H9 (cell line): Measurements from ENCODE around the gene TCF7L1. TPM values are rescaled to one million over a fixed set of nuclear protein-coding genes. Genes with fewer than 3 reads are reported as not detected.

ENCODE experiments used
- DNase-seq: peaks from one replicate; pipeline ENCODE4 v3.0.0-alpha.2; 2017
- H2AFZ ChIP-seq: one replicate; pipeline ENCODE4 v1.6.1; 2013; ENCODE audit warnings: mild to moderate bottlenecking, low read length, control low read depth, moderate library complexity
- H2AK5ac ChIP-seq: 2 replicates; pipeline ENCODE4 v1.6.1; 2013; ENCODE audit warnings: low read length, control low read depth, mixed read lengths; ENCODE audit not compliant: insufficient read length
- H2BK120ac ChIP-seq: one replicate; pipeline ENCODE4 v1.6.1; 2013; ENCODE audit warnings: low read depth, mild to moderate bottlenecking, low read length, control low read depth, inconsistent platforms; ENCODE audit not compliant: poor library complexity, severe bottlenecking
- H2BK12ac ChIP-seq: 2 replicates; pipeline ENCODE4 v1.6.1; 2013; ENCODE audit warnings: low read length, control low read depth, mixed read lengths, low read depth; ENCODE audit not compliant: insufficient read length
- H2BK15ac ChIP-seq: 2 replicates; pipeline ENCODE4 v1.6.1; 2013; ENCODE audit warnings: low read depth, low read length, control low read depth
- H2BK20ac ChIP-seq: one replicate; pipeline ENCODE4 v1.6.1; 2013; ENCODE audit warnings: low read depth, mild to moderate bottlenecking, low read length, control low read depth, inconsistent platforms; ENCODE audit not compliant: poor library complexity, severe bottlenecking
- H2BK5ac ChIP-seq: 2 replicates; pipeline ENCODE4 v1.6.1; 2013; ENCODE audit warnings: low read length, control low read depth, mixed read lengths; ENCODE audit not compliant: insufficient read length
- H3K14ac ChIP-seq: 2 replicates; pipeline ENCODE4 v1.6.1; 2013; ENCODE audit warnings: low read length, control low read depth; ENCODE audit not compliant: insufficient read depth
- H3K18ac ChIP-seq: 2 replicates; pipeline ENCODE4 v1.6.1; 2013; ENCODE audit warnings: low read depth, mild to moderate bottlenecking, mixed read lengths, low read length, control low read depth; ENCODE audit not compliant: insufficient read length
- H3K23ac ChIP-seq: 2 replicates; pipeline ENCODE4 v1.6.1; 2013; ENCODE audit warnings: low read length, control low read depth, mixed read lengths, low read depth; ENCODE audit not compliant: insufficient read length
- H3K23me2 ChIP-seq: 2 replicates; pipeline ENCODE4 v1.6.1; 2013; ENCODE audit warnings: low read depth, mild to moderate bottlenecking, mixed read lengths, low read length, control low read depth; ENCODE audit not compliant: insufficient read length, poor library complexity, severe bottlenecking
- H3K27ac ChIP-seq: 2 replicates; pipeline ENCODE4 v1.5.1; 2013; ENCODE audit warnings: low read length, control low read depth, mixed read lengths, low read depth; ENCODE audit not compliant: insufficient read length
- H3K27me3 ChIP-seq: 2 replicates; pipeline ENCODE4 v1.6.1; 2013; ENCODE audit warnings: low read length, control low read depth, inconsistent platforms; ENCODE audit not compliant: insufficient read depth
- H3K4ac ChIP-seq: 2 replicates; pipeline ENCODE4 v1.6.1; 2013; ENCODE audit warnings: low read depth, mild to moderate bottlenecking, control low read depth, inconsistent platforms, low read length, moderate library complexity
- H3K4me1 ChIP-seq: 2 replicates; pipeline ENCODE4 v1.6.1; 2013; ENCODE audit warnings: low read length, control low read depth, inconsistent platforms; ENCODE audit not compliant: insufficient read depth
- H3K4me2 ChIP-seq: 2 replicates; pipeline ENCODE4 v1.6.1; 2013; ENCODE audit warnings: low read length, control low read depth, mixed read lengths; ENCODE audit not compliant: insufficient read length, insufficient read depth
- H3K56ac ChIP-seq: 2 replicates; pipeline ENCODE4 v1.6.1; 2013; ENCODE audit warnings: low read depth, mild to moderate bottlenecking, mixed read lengths, low read length, control low read depth; ENCODE audit not compliant: insufficient read length
- H3K79me1 ChIP-seq: 2 replicates; pipeline ENCODE4 v1.6.1; 2013; ENCODE audit warnings: low read depth, mild to moderate bottlenecking, moderate library complexity, low read length, control low read depth, inconsistent platforms; ENCODE audit not compliant: insufficient read depth, poor library complexity, severe bottlenecking
- H3K79me2 ChIP-seq: 2 replicates; pipeline ENCODE4 v1.6.1; 2013; ENCODE audit warnings: low read length, control low read depth, inconsistent platforms; ENCODE audit not compliant: insufficient read depth
- H3K9ac ChIP-seq: 2 replicates; pipeline ENCODE4 v1.6.1; 2013; ENCODE audit warnings: low read length, control low read depth, mixed read lengths; ENCODE audit not compliant: insufficient read length; ENCODE audit errors: extremely low read depth
- H3K9me3 ChIP-seq: one replicate; pipeline ENCODE4 v1.6.1; 2013; ENCODE audit warnings: low read depth, low read length, inconsistent platforms; ENCODE audit not compliant: control insufficient read depth
- H3T11ph ChIP-seq: one replicate; pipeline ENCODE4 v1.6.1; 2013; ENCODE audit warnings: mild to moderate bottlenecking, low read length, control low read depth, inconsistent platforms
- H4K20me1 ChIP-seq: one replicate; pipeline ENCODE4 v1.6.1; 2013; ENCODE audit not compliant: control insufficient read depth, insufficient read length, insufficient read depth
- H4K5ac ChIP-seq: 2 replicates; pipeline ENCODE4 v1.6.1; 2013; ENCODE audit warnings: low read depth, mild to moderate bottlenecking, mixed read lengths, low read length, control low read depth; ENCODE audit not compliant: insufficient read length
- H4K8ac ChIP-seq: replicated peaks from 2 replicates; pipeline ENCODE4 v1.6.1; 2013; ENCODE audit warnings: low read length, control low read depth, mixed read lengths, low read depth; ENCODE audit not compliant: insufficient read length
- H4K91ac ChIP-seq: 2 replicates; pipeline ENCODE4 v1.6.1; 2013; ENCODE audit warnings: low read depth, mild to moderate bottlenecking, moderate library complexity, mixed read lengths, low read length, control low read depth; ENCODE audit not compliant: insufficient read length
- H3K27ac Mint-ChIP-seq, 3 experiments: 2 replicates in 2 of 3; 3 replicates in 1 of 3; pipeline ENCODE4 v1.8.0; 2020 to 2021; ENCODE audit warnings: mixed read lengths in 3 of 3, mild to moderate bottlenecking in 1 of 3, moderate library complexity in 1 of 3
- H3K27me3 Mint-ChIP-seq: 2 replicates; pipeline ENCODE4 v1.8.0; 2021; ENCODE audit warnings: low read depth, mild to moderate bottlenecking, moderate library complexity, mixed read lengths
- H3K36me3 Mint-ChIP-seq, 3 experiments: 2 replicates in 2 of 3; 3 replicates in 1 of 3; pipeline ENCODE4 v1.8.0; 2020 to 2021; ENCODE audit warnings: low read depth in 3 of 3, mixed read lengths in 3 of 3; ENCODE audit not compliant: insufficient read depth in 1 of 3
- H3K4me1 Mint-ChIP-seq, 2 experiments: 2 replicates each; pipeline ENCODE4 v1.8.0; 2020; ENCODE audit warnings: mixed read lengths in 2 of 2
- H3K4me3 Mint-ChIP-seq, 2 experiments: 2 replicates in 1 of 2; 3 replicates in 1 of 2; pipeline ENCODE4 v1.8.0; 2020 to 2021; ENCODE audit warnings: mild to moderate bottlenecking in 2 of 2, mixed read lengths in 2 of 2, moderate library complexity in 1 of 2
- H3K9me3 Mint-ChIP-seq, 2 experiments: 2 replicates in 1 of 2; 3 replicates in 1 of 2; pipeline ENCODE4 v1.8.0; 2020; ENCODE audit warnings: mild to moderate bottlenecking in 2 of 2, mixed read lengths in 2 of 2, moderate library complexity in 1 of 2
- WGBS: extraction: QIAGEN DNeasy Blood & Tissue Kit; methylation state at CpG from one replicate; pipeline ENCODE4 v1.1.7; 2013; ENCODE audit warnings: missing lambda C conversion rate, low lambda C conversion rate, mixed read lengths; ENCODE audit not compliant: insufficient read length; ENCODE audit errors: extremely low coverage; 5-methylcytosine and 5-hydroxymethylcytosine counted together
- total RNA-seq: library from RNA; stranded (reverse); gene quantifications from 2 replicates; pipeline ENCODE4 v1.2.1, GENCODE V29; 2021
- TF ChIP-seq, protein P1 (sequence below): fragments of 200-600 bp; sonication (generic); conservative IDR thresholded peaks from 3 replicates; pipeline ENCODE4 v1.8.0; 2021; ENCODE audit warnings: antibody characterized with exemption, mild to moderate bottlenecking

TCF7L1 gene
- total RNA-seq, 1 experiment from 2014 or later = 112 TPM

DNA sequence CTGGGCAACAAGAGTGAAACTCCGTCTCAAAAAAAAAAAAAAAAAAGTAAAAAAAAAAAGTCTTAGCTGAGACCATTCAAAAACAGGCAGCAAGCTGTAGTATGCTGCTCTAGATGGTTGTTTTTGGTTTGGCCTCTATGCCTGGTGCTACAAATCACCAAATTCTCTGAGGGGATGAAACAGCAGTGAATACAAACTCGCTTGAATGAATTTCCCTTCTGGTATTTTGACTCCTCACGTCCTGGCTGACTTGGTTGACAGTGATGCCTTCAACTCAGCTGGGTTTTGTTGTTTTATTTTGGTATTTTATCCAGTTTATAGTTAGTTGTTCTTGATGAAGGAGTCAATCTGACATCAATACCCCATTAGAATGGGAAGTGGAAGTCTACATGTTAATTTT lies 3.3 kb upstream of the TCF7L1 start:
- Histone ChIP-seq H3K23ac (no peak overlapping the region), H4K5ac (no peak overlapping the region), H2BK12ac (no peak overlapping the region), H3T11ph (no peak overlapping the region), H3K56ac (no peak overlapping the region), H3K4me2 (no peak overlapping the region), H3K9ac (no peak overlapping the region), H3K79me2 (no peaks in the 10 kb centered on the region), H2BK15ac (no peak overlapping the region), H2BK5ac (no peak overlapping the region), H3K79me1 (no peaks in the 10 kb centered on the region), H3K18ac (no peak overlapping the region), H3K14ac (no peak overlapping the region), H4K8ac (no peak overlapping the region), H3K27ac (no peak overlapping the region), H4K91ac (no peak overlapping the region), H3K4me1 (no peaks in the 10 kb centered on the region), H3K4ac (no peak overlapping the region), H3K27me3 (no peaks in the 10 kb centered on the region), H3K23me2 (no peaks in the 10 kb centered on the region), H3K9me3 (no peaks in the 10 kb centered on the region), H4K20me1 (no peaks in the 10 kb centered on the region), H2BK120ac (no peak overlapping the region), H2AK5ac (no peak overlapping the region), H2BK20ac (no peak overlapping the region), H2AFZ (no peak overlapping the region)
- no peak overlapping the region for H3K4me3 Mint-ChIP-seq
- H3K9me3 Mint-ChIP-seq = no peaks in the 10 kb centered on the region; a peak in 1 of 5 replicates
- H3K27ac Mint-ChIP-seq = no peak overlapping the region
- TF ChIP-seq, protein P1, sequence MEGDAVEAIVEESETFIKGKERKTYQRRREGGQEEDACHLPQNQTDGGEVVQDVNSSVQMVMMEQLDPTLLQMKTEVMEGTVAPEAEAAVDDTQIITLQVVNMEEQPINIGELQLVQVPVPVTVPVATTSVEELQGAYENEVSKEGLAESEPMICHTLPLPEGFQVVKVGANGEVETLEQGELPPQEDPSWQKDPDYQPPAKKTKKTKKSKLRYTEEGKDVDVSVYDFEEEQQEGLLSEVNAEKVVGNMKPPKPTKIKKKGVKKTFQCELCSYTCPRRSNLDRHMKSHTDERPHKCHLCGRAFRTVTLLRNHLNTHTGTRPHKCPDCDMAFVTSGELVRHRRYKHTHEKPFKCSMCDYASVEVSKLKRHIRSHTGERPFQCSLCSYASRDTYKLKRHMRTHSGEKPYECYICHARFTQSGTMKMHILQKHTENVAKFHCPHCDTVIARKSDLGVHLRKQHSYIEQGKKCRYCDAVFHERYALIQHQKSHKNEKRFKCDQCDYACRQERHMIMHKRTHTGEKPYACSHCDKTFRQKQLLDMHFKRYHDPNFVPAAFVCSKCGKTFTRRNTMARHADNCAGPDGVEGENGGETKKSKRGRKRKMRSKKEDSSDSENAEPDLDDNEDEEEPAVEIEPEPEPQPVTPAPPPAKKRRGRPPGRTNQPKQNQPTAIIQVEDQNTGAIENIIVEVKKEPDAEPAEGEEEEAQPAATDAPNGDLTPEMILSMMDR = no peak
- H3K36me3 Mint-ChIP-seq = no peaks in the 10 kb centered on the region; a peak in 1 of 7 replicates
- no CpG with 5 or more reads among the region's 3 CpGs for WGBS
- H3K4me1 Mint-ChIP-seq = peaks cover 9 to 17% of the 10 kb centered on the region in 2 experiments
- no peak for DNase-seq
- peaks cover 17% of the 10 kb centered on the region for H3K27me3 Mint-ChIP-seq
